ENCODE results near the gene GDNF.

DNA sequence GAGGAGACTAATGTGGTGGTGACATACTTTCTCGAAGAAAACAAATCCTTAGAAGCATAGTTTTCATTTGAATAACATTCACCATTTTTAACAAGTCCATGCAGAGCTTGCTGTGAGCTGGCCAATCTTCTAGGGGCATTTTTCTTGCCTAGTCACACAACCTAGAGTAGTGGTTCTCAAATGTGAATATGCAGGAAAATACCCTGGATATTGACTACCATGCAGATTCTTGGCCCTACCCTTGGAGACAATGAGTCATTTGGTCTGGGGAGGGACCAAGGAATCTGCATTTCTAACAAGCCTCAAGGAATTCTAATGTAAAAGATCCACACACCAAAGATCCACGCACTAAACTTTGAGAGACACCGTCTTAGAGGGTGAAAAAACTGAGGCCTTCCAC is 23.5 kb downstream of the GDNF start:
- TF ChIP-seq, protein P1, sequence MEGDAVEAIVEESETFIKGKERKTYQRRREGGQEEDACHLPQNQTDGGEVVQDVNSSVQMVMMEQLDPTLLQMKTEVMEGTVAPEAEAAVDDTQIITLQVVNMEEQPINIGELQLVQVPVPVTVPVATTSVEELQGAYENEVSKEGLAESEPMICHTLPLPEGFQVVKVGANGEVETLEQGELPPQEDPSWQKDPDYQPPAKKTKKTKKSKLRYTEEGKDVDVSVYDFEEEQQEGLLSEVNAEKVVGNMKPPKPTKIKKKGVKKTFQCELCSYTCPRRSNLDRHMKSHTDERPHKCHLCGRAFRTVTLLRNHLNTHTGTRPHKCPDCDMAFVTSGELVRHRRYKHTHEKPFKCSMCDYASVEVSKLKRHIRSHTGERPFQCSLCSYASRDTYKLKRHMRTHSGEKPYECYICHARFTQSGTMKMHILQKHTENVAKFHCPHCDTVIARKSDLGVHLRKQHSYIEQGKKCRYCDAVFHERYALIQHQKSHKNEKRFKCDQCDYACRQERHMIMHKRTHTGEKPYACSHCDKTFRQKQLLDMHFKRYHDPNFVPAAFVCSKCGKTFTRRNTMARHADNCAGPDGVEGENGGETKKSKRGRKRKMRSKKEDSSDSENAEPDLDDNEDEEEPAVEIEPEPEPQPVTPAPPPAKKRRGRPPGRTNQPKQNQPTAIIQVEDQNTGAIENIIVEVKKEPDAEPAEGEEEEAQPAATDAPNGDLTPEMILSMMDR (IDR thresholded peaks at IDR 0.05), result no peak
- no peak for TF ChIP-seq POLR2A (IDR thresholded peaks at IDR 0.05)

All from tibial nerve (tissue), 3 donors.